ENCODE data around the gene CYP2A6.
A peak's percentile ranks its signal among the peaks of the same experiment; 100 is the strongest.
"Not testable (repeated sequence)": the region's sequence is repeated elsewhere in the genome, so short reads cannot be mapped to it uniquely, and the experiment has no call there.

CYP2A6 gene

DNA sequence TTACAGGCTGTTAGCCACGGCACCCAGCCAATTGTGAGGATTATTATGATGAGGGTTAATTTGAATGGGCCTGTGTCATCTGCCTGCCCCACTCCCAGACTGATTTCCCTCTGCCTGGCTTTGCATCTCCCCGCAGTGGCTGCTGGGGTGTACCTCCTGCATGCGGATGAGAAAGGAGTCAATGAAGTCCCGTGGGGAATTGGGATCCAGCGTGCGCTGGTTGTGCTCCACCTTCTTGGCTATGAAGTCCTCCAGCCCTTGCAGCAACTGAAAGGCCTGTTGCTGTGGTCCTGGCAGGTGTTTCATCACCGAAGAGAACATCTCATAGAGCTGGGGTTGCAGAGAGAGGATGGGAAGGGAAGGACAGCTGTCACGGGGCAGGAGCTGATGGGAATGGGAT, 3.5 kb downstream of the CYP2A6 start:
- not testable (repeated sequence) for ATAC-seq, DNase-seq

DNA sequence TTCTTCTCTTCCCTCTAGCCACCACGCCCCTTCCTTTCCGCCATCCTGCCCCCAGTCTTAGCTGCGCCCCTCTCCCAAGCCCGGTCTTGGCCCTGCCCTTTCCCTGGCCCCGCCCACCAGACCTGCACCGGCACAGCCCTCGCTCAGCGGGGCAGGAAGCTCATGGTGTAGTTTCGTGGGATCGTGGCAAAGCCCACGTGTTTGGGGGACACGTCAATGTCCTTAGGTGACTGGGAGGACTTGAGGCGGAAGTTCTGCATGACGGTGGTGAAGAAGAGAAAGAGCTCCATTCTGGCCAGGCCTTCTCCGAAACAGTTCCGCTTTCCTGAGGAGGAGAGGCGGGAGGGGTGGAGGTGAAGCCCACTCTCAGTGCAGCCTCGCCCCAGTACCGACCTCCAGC, 6.6 kb downstream of the CYP2A6 start:
- ATAC-seq, result peak; percentile 97
- peak; percentile 67 for DNase-seq

DNA sequence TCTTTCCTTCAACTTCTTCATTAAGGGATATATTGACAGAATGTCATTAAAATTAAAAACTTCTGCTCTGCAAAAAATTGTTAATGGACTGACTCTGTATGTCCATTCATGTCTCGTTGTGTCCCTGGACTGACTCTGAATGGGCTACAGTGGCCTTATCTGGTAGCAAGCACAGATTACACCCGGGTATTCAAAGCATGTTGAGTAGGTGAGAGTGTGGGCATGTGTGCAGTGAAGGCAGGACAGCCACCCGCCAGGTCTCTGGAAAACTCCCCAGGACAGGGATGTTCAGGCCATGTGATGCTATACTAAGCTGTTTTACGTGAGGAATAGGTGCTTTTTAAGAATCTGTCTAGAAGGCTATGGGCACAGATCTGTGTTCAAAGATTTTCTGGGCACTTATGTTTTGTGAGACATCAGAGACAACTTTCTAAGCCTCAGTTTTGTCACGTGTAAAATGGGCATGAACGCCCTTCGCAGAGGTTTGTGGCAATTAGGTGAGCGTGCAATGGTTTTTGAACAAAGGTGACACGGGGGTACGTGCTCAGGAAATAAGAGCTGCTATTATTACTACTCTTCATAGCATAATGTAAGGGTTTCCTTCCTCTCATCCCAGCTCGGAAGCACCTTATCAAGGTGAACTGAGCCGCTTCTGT, 7.1 kb downstream of the CYP2A6 start:
- ATAC-seq, DNase-seq: not testable (repeated sequence)

DNA sequence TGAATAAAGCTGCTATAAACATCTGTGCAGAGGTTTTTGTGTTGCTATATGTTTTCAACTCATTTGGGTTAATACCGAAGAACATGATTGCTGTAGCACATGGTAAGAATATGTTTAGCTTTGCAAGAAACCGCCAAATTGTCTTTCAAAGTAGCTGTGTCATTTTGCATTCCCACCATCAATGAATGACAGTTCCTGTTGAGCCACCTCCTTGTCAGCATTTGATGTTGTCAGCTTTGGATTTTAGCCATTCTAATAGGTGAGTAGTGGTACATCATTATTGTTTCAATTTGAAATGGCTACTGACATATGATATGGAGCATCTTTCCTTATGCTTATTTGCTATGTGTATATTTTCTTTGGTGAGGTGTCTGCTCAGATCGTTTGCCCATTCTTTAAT, 8.2 kb downstream of the CYP2A6 start:
- not testable (repeated sequence) for DNase-seq, ATAC-seq

DNA sequence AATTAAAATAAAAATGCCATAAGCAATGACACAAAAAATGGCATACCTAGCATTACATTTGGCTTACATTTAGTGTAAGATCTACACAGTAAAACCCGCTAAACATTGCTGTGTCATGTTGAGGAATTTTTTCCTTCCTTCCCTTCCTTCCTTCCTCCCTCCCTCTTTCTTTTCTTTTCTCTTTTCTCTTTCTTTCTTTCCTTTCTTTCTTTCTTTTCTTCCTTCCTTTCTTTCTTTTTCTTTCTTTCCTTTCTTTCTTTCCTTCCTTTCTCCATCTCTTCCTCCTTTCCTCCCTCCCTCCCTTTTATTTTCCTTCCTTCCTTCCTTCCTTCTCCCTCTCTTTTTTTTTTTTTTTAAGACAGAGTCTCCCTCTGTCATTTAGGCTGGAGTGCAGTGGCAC, 11.8 kb downstream of the CYP2A6 start:
- not testable (repeated sequence) for ATAC-seq, DNase-seq

DNA sequence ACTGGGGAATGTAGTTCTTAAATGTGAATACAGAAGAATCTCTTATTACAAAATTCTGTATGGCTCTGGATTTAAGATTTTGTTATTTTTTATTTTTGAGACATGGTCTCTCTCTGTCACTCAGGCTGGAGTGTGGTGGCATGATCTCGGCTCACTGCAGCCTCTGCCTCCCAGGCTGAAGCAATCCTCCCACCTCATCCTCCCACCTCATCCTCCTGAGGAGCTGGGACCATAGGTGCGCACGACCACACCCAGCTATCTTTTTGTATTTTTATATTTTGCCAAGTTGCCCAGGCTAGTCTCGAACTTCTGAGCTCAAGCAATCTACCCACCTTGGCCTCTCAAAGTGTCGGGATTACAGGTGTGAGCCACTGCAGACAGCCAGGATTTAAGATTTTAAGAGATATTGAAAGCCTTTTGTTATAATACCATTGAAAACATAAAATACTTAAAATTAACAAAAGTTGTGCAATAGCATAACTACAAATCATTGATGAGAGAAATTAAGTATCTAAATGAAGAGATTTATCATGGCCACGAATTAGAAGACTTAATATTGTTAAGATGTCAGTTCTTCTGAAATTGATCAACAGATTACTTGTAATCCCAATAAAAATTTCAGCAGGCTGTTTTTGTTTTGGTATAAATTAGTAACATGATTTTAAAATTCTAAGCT, 13.4 kb downstream of the CYP2A6 start:
- no peak for DNase-seq
- ATAC-seq, result no peak

DNA sequence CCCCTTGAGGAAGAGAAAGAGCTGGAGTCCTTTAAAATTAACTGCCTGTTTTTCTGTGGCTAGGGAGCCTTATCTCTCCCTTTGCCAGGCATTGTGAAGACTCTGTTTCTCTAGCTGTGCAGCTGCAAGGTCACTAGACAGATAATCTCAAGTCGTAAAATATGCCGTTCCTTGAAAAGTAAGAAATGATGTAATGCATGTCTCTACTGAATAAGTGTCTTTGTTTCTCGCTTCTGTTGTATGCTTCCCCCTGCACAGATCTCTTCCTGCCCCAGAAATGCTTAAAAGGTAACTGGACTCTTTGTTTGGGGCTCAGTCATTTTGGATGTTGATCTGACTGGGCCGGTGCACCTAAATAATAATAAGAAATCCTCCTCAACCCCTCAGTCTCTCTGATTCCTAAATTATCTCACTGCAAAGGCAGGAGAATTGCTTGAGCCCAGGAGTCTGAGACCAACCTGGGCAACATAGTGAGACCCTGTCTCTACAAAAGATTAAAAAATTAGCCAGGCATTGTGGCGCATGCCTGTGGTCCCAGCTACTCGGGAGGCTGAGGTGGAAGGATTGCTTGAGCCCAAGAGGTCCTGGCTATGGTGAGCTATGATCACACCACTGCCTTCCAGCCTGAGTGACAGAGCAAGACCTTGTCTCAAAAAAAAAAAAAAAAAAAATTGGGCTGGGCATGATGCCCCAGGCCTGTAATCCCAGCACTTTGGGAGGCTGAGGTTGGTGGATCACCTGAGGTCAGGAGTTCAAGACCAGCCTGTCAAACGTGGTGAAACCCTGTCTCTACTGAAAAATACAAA, 16.3 kb downstream of the CYP2A6 start:
- DNase-seq, ATAC-seq: not testable (repeated sequence)

DNA sequence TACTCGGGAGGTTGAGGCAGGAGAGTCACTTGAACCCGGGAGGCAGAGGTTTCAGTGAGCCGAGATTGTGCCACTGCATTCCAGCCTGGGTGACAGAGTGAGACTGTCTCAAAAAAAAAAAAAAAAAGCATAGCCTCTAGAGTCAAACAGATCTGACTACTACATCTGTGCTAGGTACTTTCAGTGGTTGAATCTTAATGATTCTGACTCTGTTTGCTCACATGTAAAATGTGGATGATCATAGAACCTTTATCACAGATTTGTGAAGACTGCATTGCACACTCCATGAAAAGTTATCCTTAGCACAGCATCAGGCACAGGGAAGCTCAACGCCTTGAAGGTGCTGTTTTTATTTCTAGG, 17.8 kb downstream of the CYP2A6 start:
- not testable (repeated sequence) for ATAC-seq

DNA sequence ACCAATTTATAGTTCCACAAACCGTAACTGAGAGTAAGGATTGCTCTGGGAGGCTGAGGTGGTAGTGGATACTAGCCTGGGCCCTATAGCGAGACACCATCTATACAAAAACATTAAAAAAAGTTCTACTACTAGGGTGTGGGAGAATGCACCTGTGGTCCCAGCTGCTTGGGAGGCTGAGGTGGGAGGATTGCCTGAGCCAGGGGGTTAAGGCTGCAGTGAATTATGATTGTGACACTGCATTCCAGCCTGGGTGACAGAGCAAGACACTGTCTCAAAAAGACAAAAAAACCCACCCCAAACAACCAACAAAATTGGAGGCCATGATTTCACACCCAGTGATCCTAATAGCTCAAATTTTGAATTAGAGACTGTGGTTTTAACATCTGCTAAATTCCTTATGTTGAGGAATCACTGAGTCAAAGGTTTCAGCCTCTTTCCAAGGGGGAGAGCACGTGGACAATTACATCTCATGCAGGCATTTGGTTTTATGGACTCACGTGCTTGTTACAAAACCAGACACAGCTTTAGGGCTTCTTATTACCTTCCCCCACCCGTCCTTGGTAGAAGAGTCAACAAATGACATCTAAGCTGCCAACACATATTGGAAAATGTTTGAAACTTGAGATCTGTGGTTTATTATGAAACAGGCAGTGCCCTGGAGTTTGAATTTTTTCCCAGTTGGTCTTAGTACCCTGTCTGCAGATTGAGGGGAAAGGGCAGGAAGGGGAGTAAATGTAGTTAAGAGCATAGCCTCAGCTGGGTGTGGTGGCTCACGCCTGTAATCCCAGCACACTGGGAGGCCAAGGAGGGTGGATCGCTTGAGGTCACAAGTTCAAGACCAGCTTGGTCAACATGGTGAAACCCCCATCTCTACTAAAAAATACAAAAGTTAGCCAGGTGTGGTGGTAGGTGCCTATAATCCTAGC, 18.5 kb downstream of the CYP2A6 start:
- no peak for DNase-seq
- no peak for ATAC-seq

More for the DNA sequence above, 17.8 kb downstream of the CYP2A6 start:
- not testable (repeated sequence) for DNase-seq

DNA sequence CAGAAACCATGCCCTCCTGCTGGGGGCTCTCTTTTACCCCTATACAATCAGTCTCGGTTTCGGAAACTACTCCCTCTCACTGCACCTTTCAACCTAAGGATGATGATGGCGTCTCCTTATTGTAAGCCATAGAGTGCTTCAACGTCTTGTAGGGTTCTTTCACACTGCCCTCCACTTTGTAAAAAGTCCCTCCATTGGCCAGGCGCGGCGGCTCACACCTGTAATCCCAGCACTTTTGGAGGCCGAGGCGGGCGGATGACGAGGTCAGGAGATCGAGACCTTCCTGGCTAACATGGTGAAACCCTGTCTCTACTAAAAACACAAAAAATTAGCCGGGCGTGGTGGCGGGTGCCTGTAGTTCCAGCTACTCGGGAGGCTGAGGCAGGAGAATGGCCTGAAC, 19.5 kb downstream of the CYP2A6 start:
- not testable (repeated sequence) for DNase-seq, ATAC-seq

DNA sequence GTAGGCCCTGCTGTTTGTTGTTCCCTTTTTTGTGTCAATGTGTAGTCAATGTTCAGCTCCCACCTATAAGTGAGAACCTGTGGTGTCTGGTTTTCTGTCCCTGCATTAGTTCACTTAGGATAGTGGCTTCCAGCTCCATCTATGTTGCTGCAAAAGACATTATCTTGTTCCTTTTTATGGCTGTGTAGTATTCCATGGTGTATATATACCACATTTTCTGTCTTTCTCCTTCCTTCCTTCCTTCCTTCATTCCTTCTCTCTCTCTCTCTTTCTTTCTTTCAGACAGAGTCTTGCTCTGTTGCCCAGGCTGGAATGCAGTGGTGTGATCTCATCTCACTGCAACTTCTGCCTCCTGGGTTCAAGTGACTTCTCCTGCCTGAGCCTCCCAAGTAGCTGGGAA, 21.0 kb downstream of the CYP2A6 start:
- no peak for ATAC-seq

DNA sequence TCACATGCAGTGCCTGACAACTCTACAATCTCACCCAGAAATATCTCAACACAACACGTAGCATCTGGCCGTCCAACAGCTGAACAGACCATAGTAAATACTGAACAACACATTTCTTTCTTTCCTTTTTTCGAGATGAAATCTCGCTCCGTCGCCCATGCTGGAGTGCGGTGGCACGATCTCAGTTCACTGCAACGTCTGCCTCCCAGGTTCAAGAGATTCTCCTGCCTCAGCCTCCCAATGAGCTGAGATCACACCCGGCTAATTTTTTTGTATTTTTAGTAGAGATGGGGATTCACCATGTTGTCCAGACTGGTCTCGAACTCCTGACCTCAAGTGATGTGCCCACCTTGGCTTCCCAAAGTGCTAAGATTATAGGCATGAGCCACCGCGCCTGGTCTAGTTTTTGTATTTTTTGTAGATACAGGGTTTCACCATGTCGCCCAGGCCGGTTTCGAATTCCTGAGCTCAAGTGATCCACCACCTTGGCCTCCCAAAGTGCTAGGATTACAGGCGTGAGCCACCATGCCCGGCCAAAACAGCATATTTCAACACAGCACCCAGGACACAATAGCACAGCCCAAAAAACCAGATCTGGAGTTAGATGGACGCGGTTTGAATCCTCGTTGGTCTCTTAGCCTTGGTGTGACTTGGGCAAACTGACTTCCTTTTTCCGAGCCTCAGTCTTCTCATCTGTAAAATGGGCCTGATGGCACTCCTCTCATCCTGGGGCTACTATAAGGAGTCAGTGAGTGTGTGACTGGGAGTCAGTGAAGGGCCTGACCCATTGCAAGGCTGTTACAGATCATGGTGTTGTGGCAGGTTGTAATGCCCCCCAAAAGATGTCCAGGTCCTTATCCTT, 22.6 kb downstream of the CYP2A6 start:
- no peak for ATAC-seq
- DNase-seq, result no peak

More for the DNA sequence above, 21.0 kb downstream of the CYP2A6 start:
- DNase-seq, result no peak

DNA sequence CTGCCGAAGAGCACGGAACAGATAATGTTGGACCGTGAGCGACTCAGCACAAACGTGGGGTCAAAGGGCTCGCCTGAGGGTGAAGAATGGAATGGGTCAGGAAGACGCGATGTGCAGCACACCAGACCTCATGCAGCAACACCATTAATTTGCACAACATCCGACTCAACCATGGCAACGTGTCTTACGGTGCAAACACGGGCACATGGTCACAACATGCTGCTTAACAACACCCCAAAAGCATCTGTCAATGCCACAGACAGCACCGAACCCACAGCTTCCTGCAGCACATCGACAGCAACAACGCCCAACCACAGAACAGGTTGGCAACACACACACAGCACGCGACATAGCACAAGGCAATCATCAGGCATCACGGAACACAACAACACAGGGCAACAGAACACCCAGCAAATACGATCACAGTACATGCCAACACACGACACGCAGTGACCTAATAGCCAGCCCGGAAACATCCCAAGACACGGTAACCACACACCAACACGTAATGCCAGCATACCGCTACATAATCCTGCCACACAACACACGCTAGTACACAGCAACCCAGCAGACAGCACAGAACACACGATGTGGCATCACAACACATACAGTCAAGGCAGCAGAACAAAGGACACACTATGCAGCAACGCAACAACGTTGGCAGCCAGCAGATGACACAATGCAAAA, 23.4 kb downstream of the CYP2A6 start:
- peak; percentile 48 for ATAC-seq
- not testable (repeated sequence) for DNase-seq

DNA sequence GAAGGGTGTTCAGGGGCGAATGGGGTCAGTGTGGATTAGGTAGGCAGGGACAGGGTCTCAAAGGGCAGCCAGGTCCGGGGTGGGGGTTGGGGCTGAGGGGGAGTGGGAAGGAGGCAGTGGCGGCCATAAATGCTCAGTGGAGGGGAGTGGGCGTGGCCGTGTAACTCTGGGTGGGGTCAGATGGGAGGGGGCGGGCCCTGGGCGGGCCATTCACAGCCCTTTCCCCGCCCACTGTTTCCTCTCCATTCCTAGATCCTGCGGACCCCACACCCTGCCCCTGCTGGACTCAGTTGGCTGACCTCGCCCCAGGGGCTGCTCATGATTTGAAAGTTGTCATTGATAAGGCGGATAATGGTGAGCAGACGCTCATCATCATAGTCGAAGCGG, 23.9 kb downstream of the CYP2A6 start:
- not testable (repeated sequence) for ATAC-seq, DNase-seq

DNA sequence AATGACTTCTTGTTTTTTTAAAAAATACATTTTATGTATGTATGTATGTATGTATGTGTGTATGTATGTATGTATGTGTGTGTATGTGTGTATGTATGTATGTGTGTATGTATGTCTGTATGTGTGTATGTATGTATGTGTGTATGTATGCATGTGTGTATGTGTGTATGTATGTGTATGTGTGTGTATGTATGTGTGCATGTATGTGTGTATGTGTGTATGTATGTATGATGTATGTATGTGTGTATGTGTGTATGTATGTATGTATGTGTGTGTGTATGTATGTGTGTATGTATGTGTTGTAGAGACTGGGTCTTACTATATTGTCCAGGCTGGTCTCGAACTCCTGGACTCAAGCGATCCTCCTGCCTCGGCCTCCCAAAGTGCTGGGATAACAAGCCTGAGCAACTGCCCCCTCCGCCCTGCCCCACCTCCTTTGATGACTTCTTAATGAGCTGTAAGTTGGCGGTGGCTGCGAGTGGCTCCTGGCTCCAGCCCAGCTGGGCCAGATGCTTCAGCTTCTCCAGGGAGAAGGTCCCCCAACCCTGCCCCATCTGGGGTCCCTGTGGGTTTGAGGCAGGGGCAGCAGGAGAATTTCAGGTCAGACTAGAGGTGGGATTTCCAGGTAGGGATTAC, 24.7 kb downstream of the CYP2A6 start:
- not testable (repeated sequence) for DNase-seq, ATAC-seq

DNA sequence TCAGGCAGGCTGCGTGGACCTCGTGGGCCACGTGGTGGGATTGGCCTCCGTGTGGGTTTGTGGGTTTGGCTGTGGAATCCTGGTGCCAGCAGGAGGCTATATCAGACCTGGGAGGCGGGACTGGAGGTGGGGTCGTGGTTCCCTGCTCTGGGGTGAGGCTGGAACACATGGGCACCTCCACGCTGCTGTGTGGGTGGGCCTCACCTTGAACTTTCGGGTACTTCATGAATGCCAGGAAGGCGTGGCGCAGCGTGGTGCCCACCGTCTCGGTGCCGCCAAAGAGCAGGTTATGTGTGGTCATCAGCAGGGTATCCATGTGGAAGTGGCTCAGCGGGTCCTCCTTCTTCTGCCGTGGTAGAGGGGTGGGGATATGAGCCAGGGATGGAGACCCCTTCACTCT, 25.3 kb downstream of the CYP2A6 start:
- not testable (repeated sequence) for DNase-seq, ATAC-seq

DNA sequence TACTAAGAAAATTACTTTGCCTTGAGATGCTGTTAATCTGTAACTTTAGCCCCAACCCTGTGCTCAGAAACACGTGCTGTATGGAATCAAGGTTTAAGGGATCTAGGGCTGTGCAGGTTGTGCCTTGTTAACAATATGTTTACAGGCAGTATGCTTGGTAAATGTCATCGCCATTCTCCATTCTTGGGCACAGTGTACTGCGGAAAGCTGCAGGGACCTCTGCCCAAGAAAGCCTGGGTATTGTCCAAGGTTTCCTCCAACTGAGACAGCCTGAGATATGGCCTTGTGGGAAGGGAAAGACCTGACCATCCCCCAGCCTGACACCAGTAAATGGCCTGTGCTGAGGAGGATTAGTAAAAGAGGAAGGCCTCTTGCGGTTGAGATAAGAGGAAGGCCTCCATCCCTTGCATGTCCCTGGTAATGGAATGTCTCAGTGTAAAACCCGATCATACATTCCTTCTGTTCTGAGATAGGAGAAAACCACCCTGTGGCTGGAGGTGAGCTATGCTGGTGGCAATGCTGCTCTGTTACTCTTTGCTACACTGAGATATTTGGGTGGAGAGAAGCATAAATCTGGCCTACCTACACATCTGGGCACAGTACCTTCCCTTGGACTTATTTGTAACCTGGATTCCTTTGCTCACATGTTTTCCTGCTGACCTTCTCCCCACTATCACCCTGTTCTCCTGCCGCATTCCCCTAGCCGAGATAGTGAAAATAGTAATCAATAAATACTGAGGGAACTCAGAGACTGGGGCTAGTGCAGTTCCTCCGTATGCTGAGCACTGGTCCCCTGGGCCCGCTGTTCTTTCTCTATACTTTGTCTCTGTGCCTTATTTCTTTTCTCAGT, 27.3 kb downstream of the CYP2A6 start:
- not testable (repeated sequence) for DNase-seq, ATAC-seq

DNA sequence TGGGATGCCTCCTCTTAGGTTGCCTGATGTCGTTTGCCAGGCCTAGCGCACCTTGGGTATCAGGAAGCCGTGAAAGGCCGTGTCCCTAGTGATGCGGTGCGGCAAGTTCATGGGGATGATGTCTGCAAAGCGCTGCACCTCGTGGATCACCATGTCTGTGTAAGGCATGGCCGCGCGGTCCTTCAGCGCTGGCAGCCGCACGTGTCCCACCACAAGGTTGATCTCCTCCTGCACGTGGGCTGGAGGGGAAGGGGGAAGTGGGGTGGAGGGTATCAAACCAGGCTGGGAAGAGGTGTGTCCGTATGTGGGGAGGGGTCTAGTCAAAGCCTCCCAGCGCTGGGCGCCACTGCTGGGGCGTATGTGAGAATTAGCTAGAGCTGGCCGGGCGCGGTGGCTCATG, 28.1 kb downstream of the CYP2A6 start:
- DNase-seq (no peak), ATAC-seq (no peak)
